IMR-90 (cell line): ENCODE measurements around the gene KDR. TPM values are rescaled to one million over a fixed set of nuclear protein-coding genes. Genes with fewer than 3 reads are reported as not detected.

Experiments
- ATAC-seq: fragments of 200-7000 bp; cut with Tn5 transposase; 2 replicates; pipeline ENCODE4 v1.9.1; 2020; ENCODE audit warnings: low read depth, mild to moderate bottlenecking, moderate library complexity
- BruUV-seq: library from RNA; stranded (reverse); fragments of 400-500 nt; replicated peaks from 2 replicates; lab custom pipeline; 2021; lab: Mats Ljungman, UMichigan
- CTCF ChIA-PET: fragments of 300-600 bp; formaldehyde crosslinking; extraction: SDS; loops from one replicate; lab custom pipeline; 2021; ENCODE audit warnings: antibody characterized with exemption; lab: Yijun Ruan, JAX
- POLR2A ChIA-PET: fragments of 300-600 bp; sonication (Branson Sonifier 250); formaldehyde crosslinking; loops from one replicate; lab custom pipeline; 2022; ENCODE audit warnings: antibody characterized with exemption; ENCODE audit not compliant: unreplicated experiment; lab: Charles Lee
- DNase-seq: peaks from one replicate; pipeline ENCODE4 v3.0.0; 2013
- H2AFZ ChIP-seq: replicated peaks from 2 replicates; pipeline ENCODE3; 2013; ENCODE audit warnings: low read length, mild to moderate bottlenecking; ENCODE audit not compliant: poor library complexity
- H2AK5ac ChIP-seq: 2 replicates; pipeline ENCODE4 v1.6.1; 2013; ENCODE audit warnings: low read depth, low read length, inconsistent platforms
- H2AK9ac ChIP-seq: replicated peaks from 2 replicates; pipeline ENCODE3; 2013; ENCODE audit warnings: mild to moderate bottlenecking, low read depth, low read length, moderate library complexity; ENCODE audit not compliant: poor library complexity
- H2BK120ac ChIP-seq: 2 replicates; pipeline ENCODE4 v1.6.1; 2013; ENCODE audit warnings: low read depth, low read length, inconsistent platforms
- H2BK15ac ChIP-seq: 3 replicates; pipeline ENCODE4 v1.6.1; 2013; ENCODE audit warnings: low read depth, low read length, inconsistent platforms
- H2BK20ac ChIP-seq: 2 replicates; pipeline ENCODE4 v1.6.1; 2013; ENCODE audit warnings: low read depth, mild to moderate bottlenecking, inconsistent platforms, low read length, moderate library complexity
- H2BK5ac ChIP-seq: 2 replicates; pipeline ENCODE4 v1.6.1; 2013; ENCODE audit warnings: mild to moderate bottlenecking, low read depth, low read length, inconsistent platforms; ENCODE audit not compliant: poor library complexity, severe bottlenecking
- H3K14ac ChIP-seq: replicated peaks from 2 replicates; pipeline ENCODE4 v1.6.1; 2013; ENCODE audit warnings: low read depth, low read length, inconsistent platforms
- H3K18ac ChIP-seq: 2 replicates; pipeline ENCODE4 v1.6.1; 2013; ENCODE audit warnings: low read depth, low read length, control low read depth
- H3K23ac ChIP-seq: 2 replicates; pipeline ENCODE4 v1.6.1; 2013; ENCODE audit warnings: low read depth, low read length, inconsistent platforms
- H3K27ac ChIP-seq: 2 replicates; pipeline ENCODE4 v1.5.1; 2013; ENCODE audit warnings: mild to moderate bottlenecking, control low read depth, low read length; ENCODE audit not compliant: insufficient read depth
- H3K27me3 ChIP-seq: 2 replicates; pipeline ENCODE4 v1.6.1; 2013; ENCODE audit warnings: low read length; ENCODE audit not compliant: control insufficient read depth, insufficient read depth
- H3K36me3 ChIP-seq: 2 replicates; pipeline ENCODE4 v1.6.1; 2013; ENCODE audit warnings: low read length, mixed read lengths; ENCODE audit not compliant: control insufficient read depth, insufficient read depth
- H3K4ac ChIP-seq: 2 replicates; pipeline ENCODE4 v1.6.1; 2013; ENCODE audit warnings: low read depth, low read length, inconsistent platforms
- H3K4me1 ChIP-seq: 2 replicates; pipeline ENCODE4 v1.6.1; 2013; ENCODE audit warnings: low read length, mixed read lengths; ENCODE audit not compliant: control insufficient read depth, insufficient read depth
- H3K4me2 ChIP-seq: 2 replicates; pipeline ENCODE4 v1.6.1; 2013; ENCODE audit warnings: low read depth, mild to moderate bottlenecking, control low read depth, low read length, moderate library complexity
- H3K4me3 ChIP-seq: 2 replicates; pipeline ENCODE4 v1.5.1; 2013; ENCODE audit warnings: low read depth, mild to moderate bottlenecking, control low read depth, low read length, moderate library complexity; ENCODE audit not compliant: insufficient read depth
- H3K56ac ChIP-seq: 2 replicates; pipeline ENCODE4 v1.6.1; 2013; ENCODE audit warnings: low read length, inconsistent platforms; ENCODE audit not compliant: insufficient read depth; ENCODE audit errors: extremely low read depth
- H3K79me1 ChIP-seq, 2 experiments: 2 replicates each; pipeline ENCODE4 v1.6.1; 2013; ENCODE audit warnings: low read length in 2 of 2, inconsistent platforms in 1 of 2, low read depth in 1 of 2
- H3K9ac ChIP-seq: 2 replicates; pipeline ENCODE4 v1.6.1; 2013; ENCODE audit warnings: low read depth, low read length, control low read depth
- H3K9me1 ChIP-seq: 2 replicates; pipeline ENCODE4 v1.6.1; 2013; ENCODE audit warnings: low read length, inconsistent platforms; ENCODE audit not compliant: insufficient read depth
- H3K9me3 ChIP-seq: 2 replicates; pipeline ENCODE4 v1.6.1; 2013; ENCODE audit warnings: low read length; ENCODE audit not compliant: control insufficient read depth, insufficient read depth
- H4K20me1 ChIP-seq: 2 replicates; pipeline ENCODE4 v1.6.1; 2013; ENCODE audit warnings: low read length, inconsistent platforms; ENCODE audit not compliant: insufficient read depth
- H4K5ac ChIP-seq: 2 replicates; pipeline ENCODE4 v1.6.1; 2013; ENCODE audit warnings: mild to moderate bottlenecking, low read depth, low read length, control low read depth
- H4K8ac ChIP-seq, 2 experiments: 2 replicates each; pipeline ENCODE4 v1.6.1; 2013; ENCODE audit warnings: low read depth in 2 of 2, low read length in 2 of 2, control low read depth in 1 of 2, inconsistent platforms in 1 of 2
- H4K91ac ChIP-seq: 2 replicates; pipeline ENCODE4 v1.6.1; 2013; ENCODE audit warnings: low read depth, low read length, inconsistent platforms; ENCODE audit not compliant: insufficient read depth
- BHLHE40 ChIP-seq: fragments of 150-350 bp; IDR thresholded peaks from 2 replicates; pipeline ENCODE4 v1.6.1; 2016; ENCODE audit warnings: mild to moderate bottlenecking, low read depth, low read length
- WGBS, 2 experiments: methylation state at CpG; one replicate each; pipeline versions ENCODE4 v1.1.5 to v1.1.7; 2013; ENCODE audit warnings: missing lambda C conversion rate in 2 of 2; ENCODE audit not compliant: insufficient read length in 1 of 2; ENCODE audit errors: extremely low coverage in 2 of 2; 5-methylcytosine and 5-hydroxymethylcytosine counted together
- dilution Hi-C: fragments of 300-500 bp; cut with HindIII; formaldehyde crosslinking; loops from one replicate; pipeline ENCODE4 v1.14.3; 2018; ENCODE audit warnings: low sequenced_read_pairs; ENCODE audit not compliant: unreplicated experiment
- in situ Hi-C: fragments of 300-500 bp; cut with MboI; formaldehyde crosslinking; loops from 3 replicates; pipeline ENCODE4 v1.14.3; 2019; ENCODE audit warnings: low sequenced_read_pairs, inconsistent platforms, mixed read lengths
- intact Hi-C: fragments of 100-400 bp; cut with micrococcal nuclease; formaldehyde crosslinking; loops from 2 replicates; pipeline ENCODE4 v1.10.0; 2022
- polyA plus RNA-seq, 3 experiments: library from polyadenylated mRNA; depleted of rRNA; stranded (reverse); fragments of >200 nt; gene quantifications; 2 replicates each; pipeline ENCODE4 v1.2.3, GENCODE V29; 2012; ENCODE audit warnings: low replicate concordance in 1 of 3
- total RNA-seq: library from RNA; depleted of rRNA; stranded (reverse); fragments of >200 nt; gene quantifications from 2 replicates; pipeline ENCODE4 v1.2.3, GENCODE V29; 2012

The KDR gene
- total and polyA plus RNA-seq, 2 of the 4 experiments (the other 2 are of a cell fraction), result not detected

DNA sequence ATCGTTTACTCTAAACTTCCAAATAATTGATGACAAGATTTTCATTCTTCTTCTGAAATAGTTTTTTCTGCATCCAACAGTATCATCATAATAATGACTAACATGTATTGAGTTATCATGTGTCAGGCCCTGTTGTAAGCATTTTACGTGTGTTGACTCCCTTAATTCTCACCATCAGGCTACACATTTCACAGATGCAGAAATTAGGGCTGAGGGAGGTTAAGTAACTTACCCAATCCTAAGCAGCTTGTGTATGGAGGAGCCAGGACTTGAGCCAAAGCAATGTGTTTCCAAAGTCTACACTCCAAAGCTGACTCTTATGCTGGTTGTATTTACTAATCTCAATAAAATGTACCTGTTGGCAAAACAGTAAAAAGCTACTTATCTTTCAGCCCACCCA, 11.2 kb upstream of the KDR start:
- Histone ChIP-seq H3K14ac (no peak overlapping the region), H3K79me1 (no peaks in the 10 kb centered on the region), H3K36me3 (no peaks in the 10 kb centered on the region), H2BK120ac (no peak overlapping the region), H2BK20ac (no peak overlapping the region), H3K18ac (no peak overlapping the region), H3K4me2 (no peak overlapping the region), H2AFZ (no peak overlapping the region), H3K9ac (no peak overlapping the region), H3K23ac (no peak overlapping the region), H2AK9ac (no peak overlapping the region), H2BK15ac (no peak overlapping the region), H3K27me3 (0 out of 2 replicates have a peak, but pooled peaks cover 3% of the 10 kb centered on the region), H4K91ac (no peak overlapping the region), H3K27ac (no peak overlapping the region), H4K8ac (no peak overlapping the region), H3K9me3 (no peaks in the 10 kb centered on the region), H3K4me3 (no peak overlapping the region), H3K4ac (no peak overlapping the region), H4K20me1 (no peaks in the 10 kb centered on the region), H3K56ac (no peak overlapping the region), H3K9me1 (no peaks in the 10 kb centered on the region), H3K4me1 (no peaks in the 10 kb centered on the region), H4K5ac (no peak overlapping the region), H2AK5ac (no peak overlapping the region), H2BK5ac (no peak overlapping the region)
- in situ Hi-C loops (no loop called here), dilution Hi-C loops (no loop called here), intact Hi-C loops (no loop called here)
- POLR2A ChIA-PET, result no interaction called here
- ATAC-seq (no peak), DNase-seq (no peak)
- no TSS peak for BruUV-seq
- TF ChIP-seq BHLHE40, result no peak
- CTCF ChIA-PET, result no interaction called here
- no CpG with 5 or more reads among the region's 2 CpGs for WGBS, 2 experiments
